Stimulated activated CD4-positive, alpha-beta T cell treated with anti-CD3 and anti-CD28 coated beads, Interleukin-15, amount 100 ng/mL, for 24 hours (primary cell): ENCODE measurements around the gene NASP.

Experiments used
- DNase-seq: peaks from one replicate; pipeline ENCODE4 v3.0.0-alpha.2; 2020

The NASP gene, protein sequence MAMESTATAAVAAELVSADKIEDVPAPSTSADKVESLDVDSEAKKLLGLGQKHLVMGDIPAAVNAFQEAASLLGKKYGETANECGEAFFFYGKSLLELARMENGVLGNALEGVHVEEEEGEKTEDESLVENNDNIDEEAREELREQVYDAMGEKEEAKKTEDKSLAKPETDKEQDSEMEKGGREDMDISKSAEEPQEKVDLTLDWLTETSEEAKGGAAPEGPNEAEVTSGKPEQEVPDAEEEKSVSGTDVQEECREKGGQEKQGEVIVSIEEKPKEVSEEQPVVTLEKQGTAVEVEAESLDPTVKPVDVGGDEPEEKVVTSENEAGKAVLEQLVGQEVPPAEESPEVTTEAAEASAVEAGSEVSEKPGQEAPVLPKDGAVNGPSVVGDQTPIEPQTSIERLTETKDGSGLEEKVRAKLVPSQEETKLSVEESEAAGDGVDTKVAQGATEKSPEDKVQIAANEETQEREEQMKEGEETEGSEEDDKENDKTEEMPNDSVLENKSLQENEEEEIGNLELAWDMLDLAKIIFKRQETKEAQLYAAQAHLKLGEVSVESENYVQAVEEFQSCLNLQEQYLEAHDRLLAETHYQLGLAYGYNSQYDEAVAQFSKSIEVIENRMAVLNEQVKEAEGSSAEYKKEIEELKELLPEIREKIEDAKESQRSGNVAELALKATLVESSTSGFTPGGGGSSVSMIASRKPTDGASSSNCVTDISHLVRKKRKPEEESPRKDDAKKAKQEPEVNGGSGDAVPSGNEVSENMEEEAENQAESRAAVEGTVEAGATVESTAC

DNA sequence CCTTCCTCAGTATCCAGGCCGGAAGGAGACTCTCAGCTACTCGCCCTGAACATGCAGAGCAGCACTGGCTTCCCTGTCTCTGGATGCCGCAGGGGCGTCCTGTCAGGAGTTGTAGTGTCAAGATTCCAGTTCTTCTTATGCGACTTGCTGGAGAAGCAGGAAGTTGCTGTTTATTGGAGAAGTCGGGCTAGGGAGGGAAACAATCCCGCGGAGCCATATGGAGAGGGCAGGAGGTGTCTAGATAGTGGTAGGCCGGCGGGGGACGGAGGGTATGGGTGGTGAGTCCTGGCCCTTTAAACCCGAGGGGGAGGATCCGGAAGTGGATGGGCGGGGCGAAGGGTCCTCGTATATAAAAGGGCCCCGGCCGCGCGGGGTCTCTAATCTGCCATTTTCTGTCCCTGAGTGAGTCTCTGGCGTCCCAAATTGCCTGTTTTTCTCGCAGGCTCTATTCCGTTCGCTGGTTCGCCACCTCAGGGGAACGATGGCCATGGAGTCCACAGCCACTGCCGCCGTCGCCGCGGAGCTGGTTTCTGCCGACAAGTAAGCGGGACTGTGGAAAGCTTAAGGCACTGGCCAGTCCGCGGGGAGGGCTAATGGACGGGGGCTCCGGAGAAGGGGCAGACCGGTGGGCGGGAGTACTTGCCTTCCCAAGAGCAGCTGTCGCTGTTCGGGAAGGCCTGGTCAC lies at the start of gene NASP:
Gene NASP (plus strand): TSS at position 376 of the 685 bp plus-strand sequence. CDS start 106 bp downstream, at position 482.
- DNase-seq, result peak; percentile 92

GRCh38 chr1:45535988-45536766 lies 47.7 kb upstream of the NASP start:
- DNase-seq, result no peak

- DNase-seq, result no peak
Measured at GRCh38 chr1:45536886-45537285, 47.0 kb upstream of the NASP start.

- no peak for DNase-seq
Measured at GRCh38 chr1:45541193-45541592, 42.6 kb upstream of the NASP start.

- DNase-seq, result no peak
Measured at GRCh38 chr1:45542591-45542990, 41.2 kb upstream of the NASP start.

- peak; percentile 84 for DNase-seq
Measured at GRCh38 chr1:45543581-45544417, 40.0 kb upstream of the NASP start.

DNA sequence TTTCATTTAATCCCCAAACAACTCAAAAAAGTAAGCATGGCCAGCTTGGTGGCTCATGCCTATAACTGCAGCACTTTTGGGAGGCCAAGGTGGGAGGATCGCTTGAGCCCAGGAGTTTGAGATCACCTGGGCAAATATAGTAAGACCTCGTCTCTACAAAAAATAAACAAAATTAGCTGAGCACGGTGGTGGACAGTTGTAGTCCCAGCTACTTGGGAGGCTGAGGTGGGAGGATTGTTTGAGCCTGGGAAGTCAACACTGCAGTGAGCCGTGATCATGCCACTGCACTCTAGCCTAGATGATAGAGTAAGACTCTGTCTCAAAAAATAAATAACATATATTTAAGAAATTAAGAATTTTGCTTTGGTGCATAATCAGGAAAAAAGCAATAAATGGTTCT lies 39.3 kb upstream of the NASP start:
- no peak for DNase-seq

- peak; percentile 50 for DNase-seq
Measured at GRCh38 chr1:45545019-45545493, 38.8 kb upstream of the NASP start.

DNA sequence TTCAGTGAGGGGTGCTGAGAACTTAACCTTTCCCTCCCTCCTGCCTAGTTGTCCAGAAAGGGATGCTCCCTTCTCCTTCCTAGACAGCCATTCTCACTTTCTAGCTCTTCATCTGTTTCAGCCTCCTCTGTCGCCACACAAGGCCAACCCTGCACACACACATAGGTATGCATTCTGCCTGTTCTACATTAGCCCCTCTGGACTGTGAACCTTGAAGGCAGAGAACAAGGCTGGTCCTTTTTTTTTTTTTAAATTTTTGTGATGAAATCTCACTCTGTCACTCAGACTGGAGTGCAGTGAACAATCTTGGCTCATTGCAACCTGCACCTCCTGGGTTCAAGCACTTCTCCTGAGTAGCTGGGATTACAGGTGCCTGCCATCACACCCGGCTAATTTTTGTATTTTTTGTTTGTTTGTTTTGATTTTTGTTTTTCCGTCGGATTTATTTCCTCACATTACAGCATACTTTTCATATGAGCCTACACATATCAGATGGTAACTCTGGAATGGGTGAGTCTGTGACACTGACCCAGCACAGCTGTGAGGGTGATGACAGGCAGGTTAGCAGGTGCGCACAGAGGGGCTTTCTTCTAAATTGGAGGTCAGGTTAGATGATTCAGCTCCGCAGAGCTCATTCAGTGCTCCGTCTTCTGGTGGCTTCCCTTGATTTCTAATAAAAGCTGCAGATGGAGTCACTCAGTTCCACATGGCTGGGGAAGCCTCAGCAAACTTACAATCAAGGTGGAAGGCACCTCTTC lies 38.1 kb upstream of the NASP start:
- DNase-seq, result no peak

DNA sequence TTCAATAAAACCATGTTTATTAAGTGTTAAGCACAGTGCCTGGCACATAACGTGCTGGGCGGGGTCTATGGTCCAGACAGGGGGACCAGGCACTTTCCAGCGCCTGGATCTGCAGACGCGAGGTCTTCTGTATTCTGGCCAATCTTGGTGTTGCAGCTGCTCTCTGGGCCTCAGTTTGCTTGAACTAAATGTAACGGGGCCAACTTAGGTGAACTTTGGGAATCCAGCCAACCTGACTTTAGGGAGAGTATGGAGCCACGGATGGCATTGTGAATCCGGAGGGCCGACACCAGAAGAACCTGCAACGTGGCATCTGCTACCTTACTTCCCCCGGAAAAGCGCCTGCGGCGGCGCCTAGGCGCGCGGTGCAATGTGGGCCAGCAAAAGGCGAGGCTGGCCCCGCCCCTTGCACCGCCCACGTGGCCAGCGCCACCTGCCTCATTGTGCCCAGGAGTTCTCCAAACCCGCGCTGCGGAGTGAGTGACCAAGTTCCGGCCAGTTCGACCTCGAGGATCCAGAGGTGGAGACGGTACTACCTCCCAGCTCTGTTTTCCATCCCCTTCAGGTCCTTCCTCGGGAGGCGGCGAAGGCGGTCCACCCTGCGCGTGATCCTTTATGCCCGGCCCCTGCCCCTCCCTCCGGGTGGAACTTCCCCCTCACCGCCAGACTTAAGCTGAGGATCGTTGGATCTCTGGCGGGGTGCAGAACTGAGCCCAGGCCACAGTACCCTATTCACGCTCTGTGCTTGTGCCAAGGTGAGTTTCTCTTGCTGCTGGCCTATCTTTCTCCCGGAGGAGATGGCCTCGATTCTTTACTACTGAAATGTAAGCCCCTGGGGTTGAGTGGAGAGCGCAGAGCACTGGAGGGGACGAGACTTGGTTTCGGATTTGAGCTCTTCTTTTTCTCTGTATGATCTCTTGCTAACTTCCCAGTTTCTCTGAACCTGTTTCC lies 33.2 kb upstream of the NASP start, which contains the start of gene AKR1A1:
Gene AKR1A1 (plus strand): TSS at position 426 of the 951 bp plus-strand sequence. CDS start 10,969 bp downstream, outside the sequence.
- DNase-seq, result peak; percentile 94

GRCh38 chr1:45551684-45552083 lies 32.2 kb upstream of the NASP start:
- no peak for DNase-seq

- DNase-seq, result no peak
Measured at GRCh38 chr1:45552331-45552730, 31.5 kb upstream of the NASP start.

DNA sequence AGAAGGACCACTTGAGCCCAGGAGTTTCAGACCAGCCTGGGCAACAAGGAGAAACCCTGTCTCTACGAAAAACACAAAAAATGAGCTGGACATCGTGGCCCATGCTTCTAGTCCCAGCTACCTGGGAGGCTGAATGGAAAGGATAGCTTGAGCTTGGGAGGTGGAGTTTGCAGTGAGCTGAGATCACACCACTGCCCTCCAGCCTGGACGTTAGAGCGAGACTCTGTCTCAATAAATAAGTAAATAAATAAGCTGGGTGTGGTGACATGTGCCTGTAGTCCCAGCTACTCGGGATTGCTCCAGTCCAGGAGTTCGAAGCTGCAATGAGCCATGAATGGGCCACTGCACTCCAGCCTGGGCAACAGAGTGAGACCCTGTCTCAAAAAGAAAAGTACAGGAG lies 29.6 kb upstream of the NASP start:
- no peak for DNase-seq

DNA sequence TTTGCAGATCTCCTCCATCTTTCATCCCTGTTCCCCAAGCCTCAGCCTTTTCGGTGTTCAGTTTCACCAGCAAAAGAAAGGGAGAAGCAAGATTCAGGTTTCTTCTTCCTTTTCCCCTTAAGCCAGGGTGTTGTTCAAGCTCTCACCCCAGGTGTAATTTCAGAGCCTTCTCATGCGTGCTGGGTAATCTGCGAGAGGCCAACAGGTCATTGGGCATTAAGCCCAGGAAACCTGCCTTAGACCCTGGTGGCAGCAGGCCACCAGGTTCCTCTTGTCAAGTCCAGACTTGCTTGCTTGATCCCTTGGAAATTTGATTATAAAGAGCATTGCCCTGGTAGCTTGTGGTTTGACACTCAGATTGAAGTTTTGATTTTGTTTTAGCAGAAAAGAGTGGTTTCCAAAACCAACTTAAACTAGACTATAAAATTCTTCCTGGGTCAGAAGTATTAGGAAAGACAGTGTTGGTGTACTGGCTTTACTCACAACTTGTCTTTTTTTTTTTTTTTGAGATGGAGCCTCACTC lies 26.4 kb upstream of the NASP start:
- DNase-seq, result no peak

DNA sequence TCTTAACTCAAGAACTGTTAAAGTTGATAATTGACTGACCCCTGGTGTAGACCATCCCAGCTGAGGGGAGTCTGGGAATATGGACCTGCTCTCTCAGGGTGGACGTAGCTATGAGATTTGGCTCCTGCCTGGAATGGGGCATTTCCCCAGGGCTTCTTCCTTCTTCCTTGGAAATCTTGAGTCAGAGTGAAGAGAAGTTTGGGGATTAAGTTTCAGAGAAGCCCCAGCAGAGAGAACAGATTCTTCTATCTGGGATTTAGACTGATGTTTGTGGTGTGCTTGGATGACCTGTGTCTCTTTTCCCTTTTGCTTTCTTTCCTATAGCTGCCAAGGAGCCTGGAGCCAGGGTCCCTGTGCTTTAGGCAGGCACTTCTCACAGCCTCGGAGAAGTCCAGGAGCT lies 20.0 kb upstream of the NASP start:
- no peak for DNase-seq

DNA sequence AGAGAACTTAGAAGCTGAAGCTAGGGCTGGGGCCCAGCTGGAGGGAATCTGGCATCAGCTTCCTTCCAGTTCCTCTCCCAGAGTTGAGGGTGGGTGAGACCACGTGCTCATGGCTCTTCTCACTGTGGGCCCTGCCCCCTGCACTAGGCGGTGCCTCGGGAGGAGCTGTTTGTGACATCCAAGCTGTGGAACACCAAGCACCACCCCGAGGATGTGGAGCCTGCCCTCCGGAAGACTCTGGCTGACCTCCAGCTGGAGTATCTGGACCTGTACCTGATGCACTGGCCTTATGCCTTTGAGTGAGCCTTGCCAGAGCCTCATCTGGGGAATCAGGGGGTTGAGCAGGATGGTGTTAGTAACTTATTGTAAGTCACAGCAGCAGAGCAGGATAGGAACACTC lies 17.1 kb upstream of the NASP start:
- no peak for DNase-seq

GRCh38 chr1:45567911-45568310 lies 15.9 kb upstream of the NASP start:
- no peak for DNase-seq

- no peak for DNase-seq
Measured at GRCh38 chr1:45568421-45568820, 15.4 kb upstream of the NASP start.

DNA sequence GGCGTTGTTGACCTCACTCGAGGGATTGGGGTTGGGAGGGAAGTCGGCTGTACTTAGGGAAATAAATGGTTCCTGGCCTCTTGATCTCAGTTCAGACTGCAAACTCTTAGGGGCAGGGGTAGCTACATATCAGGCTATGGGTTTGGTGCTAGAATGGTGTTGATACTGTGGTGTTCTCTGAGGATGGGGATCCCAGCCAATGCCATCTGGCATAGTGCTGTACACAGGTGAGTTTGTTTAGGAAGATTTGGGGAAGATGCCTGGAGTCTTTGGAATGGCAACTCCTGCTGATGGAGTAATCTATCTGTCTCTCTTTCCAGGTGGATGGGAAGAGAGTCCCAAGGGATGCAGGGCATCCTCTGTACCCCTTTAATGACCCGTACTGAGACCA lies 14.3 kb upstream of the NASP start:
- DNase-seq, result no peak
